ENCODE measurements around the gene DLG4.

Gene DLG4

DNA sequence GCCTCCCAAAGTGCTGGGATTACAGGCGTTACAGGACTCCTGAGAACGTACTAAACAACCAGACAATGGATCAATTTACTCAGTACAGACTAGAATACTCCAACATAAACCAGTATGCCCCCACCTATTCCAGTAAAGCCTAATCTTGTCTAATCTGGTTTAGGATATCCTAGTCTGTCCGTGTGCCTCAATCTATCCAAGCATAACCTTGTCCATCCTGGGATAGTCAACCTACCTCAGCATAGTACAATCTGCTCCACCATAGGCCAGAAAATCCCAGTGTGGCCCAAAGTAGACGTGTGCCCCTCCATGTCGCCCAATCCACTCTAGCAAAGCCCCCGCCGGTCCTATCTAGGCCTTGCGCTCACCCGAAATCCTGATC, 14.1 kb upstream of the DLG4 start:
- Histone ChIP-seq H3K27ac (ENCODE audit: extremely low read depth, low read depth, low read length) (peak overlapping the region; percentile 82), H3K9me3 (ENCODE audit: control insufficient read depth, insufficient read depth, low read depth, low read length) (no peaks in the 10 kb centered on the region), H3K4me3 (ENCODE audit: low read depth, low read length) (peak overlapping the region; percentile 87), H3K36me3 (ENCODE audit: control insufficient read depth in 2 of 2, insufficient read depth in 1 of 2, low read length in 2 of 2) (peaks cover 20 to 58% of the 10 kb centered on the region in 2 experiments), H3K4me1 (ENCODE audit: control insufficient read depth, insufficient read depth, low read length) (peaks cover 7% of the 10 kb centered on the region; the same call in 1 of the 2 replicates)
- POLR2A ChIA-PET: interaction anchor here (0.6 to 14.2 kb wide), 13 partner anchors 9 to 472 kb away, joined by 3 to 284 read pairs (median 4); partner anchors contain the start of genes ACADVL, CTDNEP1, DLG4 and GABARAP
- TF ChIP-seq GLIS2 (tag by site-specific recombination; IDR thresholded peaks at IDR 0.05) (no peak), ZBTB17 (tag by site-specific recombination; IDR thresholded peaks at IDR 0.05) (0 out of 2 replicates have a peak, but pooled peaks have one; percentile 37)
- TF ChIP-seq, protein P1, sequence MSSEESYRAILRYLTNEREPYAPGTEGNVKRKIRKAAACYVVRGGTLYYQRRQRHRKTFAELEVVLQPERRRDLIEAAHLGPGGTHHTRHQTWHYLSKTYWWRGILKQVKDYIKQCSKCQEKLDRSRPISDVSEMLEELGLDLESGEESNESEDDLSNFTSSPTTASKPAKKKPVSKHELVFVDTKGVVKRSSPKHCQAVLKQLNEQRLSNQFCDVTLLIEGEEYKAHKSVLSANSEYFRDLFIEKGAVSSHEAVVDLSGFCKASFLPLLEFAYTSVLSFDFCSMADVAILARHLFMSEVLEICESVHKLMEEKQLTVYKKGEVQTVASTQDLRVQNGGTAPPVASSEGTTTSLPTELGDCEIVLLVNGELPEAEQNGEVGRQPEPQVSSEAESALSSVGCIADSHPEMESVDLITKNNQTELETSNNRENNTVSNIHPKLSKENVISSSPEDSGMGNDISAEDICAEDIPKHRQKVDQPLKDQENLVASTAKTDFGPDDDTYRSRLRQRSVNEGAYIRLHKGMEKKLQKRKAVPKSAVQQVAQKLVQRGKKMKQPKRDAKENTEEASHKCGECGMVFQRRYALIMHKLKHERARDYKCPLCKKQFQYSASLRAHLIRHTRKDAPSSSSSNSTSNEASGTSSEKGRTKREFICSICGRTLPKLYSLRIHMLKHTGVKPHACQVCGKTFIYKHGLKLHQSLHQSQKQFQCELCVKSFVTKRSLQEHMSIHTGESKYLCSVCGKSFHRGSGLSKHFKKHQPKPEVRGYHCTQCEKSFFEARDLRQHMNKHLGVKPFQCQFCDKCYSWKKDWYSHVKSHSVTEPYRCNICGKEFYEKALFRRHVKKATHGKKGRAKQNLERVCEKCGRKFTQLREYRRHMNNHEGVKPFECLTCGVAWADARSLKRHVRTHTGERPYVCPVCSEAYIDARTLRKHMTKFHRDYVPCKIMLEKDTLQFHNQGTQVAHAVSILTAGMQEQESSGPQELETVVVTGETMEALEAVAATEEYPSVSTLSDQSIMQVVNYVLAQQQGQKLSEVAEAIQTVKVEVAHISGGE (tag by site-specific recombination; conservative IDR thresholded peaks at IDR 0.05; ENCODE audit: low read depth): peak; percentile 1; the same call in 1 of the 2 replicates
- CTCF ChIA-PET: interaction anchor here (0.5 to 1.6 kb wide), 3 partner anchors 13 to 124 kb away, joined by 4 to 6 read pairs (median 4); partner anchors contain the start of genes ACADVL and DLG4

DNA sequence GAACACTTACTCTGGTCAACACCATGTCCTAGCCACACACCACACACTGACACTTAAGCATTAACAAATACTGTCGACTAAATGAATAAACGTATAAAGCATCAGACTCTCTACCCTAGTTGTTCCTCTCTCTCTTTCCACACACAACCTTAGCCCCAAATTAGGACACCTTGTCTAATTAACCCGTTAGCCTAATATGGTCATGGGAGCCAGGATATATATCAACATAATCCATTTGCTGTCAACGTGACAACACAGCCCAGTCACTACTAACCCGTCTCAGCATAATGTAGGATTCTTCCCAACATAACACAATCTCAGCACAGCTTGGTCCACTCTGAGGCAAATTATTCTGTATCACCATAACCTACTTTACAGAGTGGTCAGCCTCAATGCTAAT, 12.5 kb upstream of the DLG4 start:
- H3K36me3 ChIP-seq (ENCODE audit: control insufficient read depth in 2 of 2, insufficient read depth in 1 of 2, low read length in 2 of 2): peaks cover 22 to 70% of the 10 kb centered on the region in 2 experiments
- TF ChIP-seq, protein P2, sequence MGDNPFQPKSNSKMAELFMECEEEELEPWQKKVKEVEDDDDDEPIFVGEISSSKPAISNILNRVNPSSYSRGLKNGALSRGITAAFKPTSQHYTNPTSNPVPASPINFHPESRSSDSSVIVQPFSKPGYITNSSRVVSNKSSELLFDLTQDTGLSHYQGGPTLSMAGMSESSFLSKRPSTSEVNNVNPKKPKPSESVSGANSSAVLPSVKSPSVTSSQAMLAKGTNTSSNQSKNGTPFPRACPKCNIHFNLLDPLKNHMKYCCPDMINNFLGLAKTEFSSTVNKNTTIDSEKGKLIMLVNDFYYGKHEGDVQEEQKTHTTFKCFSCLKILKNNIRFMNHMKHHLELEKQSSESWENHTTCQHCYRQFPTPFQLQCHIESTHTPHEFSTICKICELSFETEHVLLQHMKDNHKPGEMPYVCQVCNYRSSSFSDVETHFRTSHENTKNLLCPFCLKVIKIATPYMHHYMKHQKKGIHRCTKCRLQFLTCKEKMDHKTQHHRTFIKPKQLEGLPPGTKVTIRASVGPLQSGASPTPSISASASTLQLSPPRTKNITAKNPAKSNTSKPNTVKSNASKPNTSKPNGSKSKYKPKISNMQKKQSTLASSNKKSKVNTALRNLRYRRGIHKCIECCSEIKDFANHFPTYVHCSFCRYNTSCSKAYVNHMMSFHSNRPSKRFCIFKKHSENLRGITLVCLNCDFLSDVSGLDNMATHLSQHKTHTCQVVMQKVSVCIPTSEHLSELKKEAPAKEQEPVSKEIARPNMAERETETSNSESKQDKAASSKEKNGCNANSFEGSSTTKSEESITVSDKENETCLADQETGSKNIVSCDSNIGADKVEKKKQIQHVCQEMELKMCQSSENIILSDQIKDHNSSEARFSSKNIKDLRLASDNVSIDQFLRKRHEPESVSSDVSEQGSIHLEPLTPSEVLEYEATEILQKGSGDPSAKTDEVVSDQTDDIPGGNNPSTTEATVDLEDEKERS (tag by site-specific recombination; IDR thresholded peaks at IDR 0.05): no peak
- TF ChIP-seq ZNF514 (tag by site-specific recombination; IDR thresholded peaks at IDR 0.05) (no peak), ZNF221 (tag by site-specific recombination; IDR thresholded peaks at IDR 0.05; ENCODE audit: borderline replicate concordance) (no peak), YY2 (tag by site-specific recombination; IDR thresholded peaks at IDR 0.05) (no peak), ZNF155 (tag by site-specific recombination; IDR thresholded peaks at IDR 0.05) (no peak), ZBTB21 (tag by site-specific recombination; IDR thresholded peaks at IDR 0.05) (no peak), ZNF664 (tag by site-specific recombination; IDR thresholded peaks at IDR 0.05) (no peak)
- TF ChIP-seq, protein P3, sequence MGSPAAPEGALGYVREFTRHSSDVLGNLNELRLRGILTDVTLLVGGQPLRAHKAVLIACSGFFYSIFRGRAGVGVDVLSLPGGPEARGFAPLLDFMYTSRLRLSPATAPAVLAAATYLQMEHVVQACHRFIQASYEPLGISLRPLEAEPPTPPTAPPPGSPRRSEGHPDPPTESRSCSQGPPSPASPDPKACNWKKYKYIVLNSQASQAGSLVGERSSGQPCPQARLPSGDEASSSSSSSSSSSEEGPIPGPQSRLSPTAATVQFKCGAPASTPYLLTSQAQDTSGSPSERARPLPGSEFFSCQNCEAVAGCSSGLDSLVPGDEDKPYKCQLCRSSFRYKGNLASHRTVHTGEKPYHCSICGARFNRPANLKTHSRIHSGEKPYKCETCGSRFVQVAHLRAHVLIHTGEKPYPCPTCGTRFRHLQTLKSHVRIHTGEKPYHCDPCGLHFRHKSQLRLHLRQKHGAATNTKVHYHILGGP (tag by site-specific recombination; IDR thresholded peaks at IDR 0.05): no peak
- TF ChIP-seq, protein P4, sequence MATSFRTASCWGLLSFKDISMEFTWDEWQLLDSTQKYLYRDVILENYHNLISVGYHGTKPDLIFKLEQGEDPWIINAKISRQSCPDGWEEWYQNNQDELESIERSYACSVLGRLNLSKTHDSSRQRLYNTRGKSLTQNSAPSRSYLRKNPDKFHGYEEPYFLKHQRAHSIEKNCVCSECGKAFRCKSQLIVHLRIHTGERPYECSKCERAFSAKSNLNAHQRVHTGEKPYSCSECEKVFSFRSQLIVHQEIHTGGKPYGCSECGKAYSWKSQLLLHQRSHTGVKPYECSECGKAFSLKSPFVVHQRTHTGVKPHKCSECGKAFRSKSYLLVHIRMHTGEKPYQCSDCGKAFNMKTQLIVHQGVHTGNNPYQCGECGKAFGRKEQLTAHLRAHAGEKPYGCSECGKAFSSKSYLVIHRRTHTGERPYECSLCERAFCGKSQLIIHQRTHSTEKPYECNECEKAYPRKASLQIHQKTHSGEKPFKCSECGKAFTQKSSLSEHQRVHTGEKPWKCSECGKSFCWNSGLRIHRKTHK (tag by site-specific recombination; IDR thresholded peaks at IDR 0.05): no peak
- TF ChIP-seq, protein P5, sequence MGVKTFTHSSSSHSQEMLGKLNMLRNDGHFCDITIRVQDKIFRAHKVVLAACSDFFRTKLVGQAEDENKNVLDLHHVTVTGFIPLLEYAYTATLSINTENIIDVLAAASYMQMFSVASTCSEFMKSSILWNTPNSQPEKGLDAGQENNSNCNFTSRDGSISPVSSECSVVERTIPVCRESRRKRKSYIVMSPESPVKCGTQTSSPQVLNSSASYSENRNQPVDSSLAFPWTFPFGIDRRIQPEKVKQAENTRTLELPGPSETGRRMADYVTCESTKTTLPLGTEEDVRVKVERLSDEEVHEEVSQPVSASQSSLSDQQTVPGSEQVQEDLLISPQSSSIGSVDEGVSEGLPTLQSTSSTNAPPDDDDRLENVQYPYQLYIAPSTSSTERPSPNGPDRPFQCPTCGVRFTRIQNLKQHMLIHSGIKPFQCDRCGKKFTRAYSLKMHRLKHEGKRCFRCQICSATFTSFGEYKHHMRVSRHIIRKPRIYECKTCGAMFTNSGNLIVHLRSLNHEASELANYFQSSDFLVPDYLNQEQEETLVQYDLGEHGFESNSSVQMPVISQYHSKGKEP (tag by site-specific recombination; IDR thresholded peaks at IDR 0.05): no peak
- no peak overlapping the region for H3K27ac ChIP-seq (ENCODE audit: extremely low read depth, low read depth, low read length)
- ChIA-PET POLR2A (interaction anchor here (14.2 kb wide), 1 partner anchor 10 kb away, joined by 284 read pairs; the partner anchor contains the start of genes ACADVL and DLG4), CTCF (interaction anchor here (1.1 to 1.3 kb wide), 2 partner anchors 11 kb away, joined by 3 read pairs; partner anchors contain the start of gene GABARAP)
- H3K4me1 ChIP-seq (ENCODE audit: control insufficient read depth, insufficient read depth, low read length): peaks cover 3% of the 10 kb centered on the region; the same call in 1 of the 2 replicates
- H3K9me3 ChIP-seq (ENCODE audit: control insufficient read depth, insufficient read depth, low read depth, low read length): no peaks in the 10 kb centered on the region
- 0 out of 2 replicates have a peak overlapping the region, but pooled peaks have one; percentile 2 for H3K4me3 ChIP-seq (ENCODE audit: low read depth, low read length)

Measured in HEK293 (cell line).